Ureter (tissue), 1 donor: ENCODE data around the gene ALAS1. TPM values are rescaled to one million over a fixed set of nuclear protein-coding genes. Genes with fewer than 3 reads are reported as not detected.
"Not testable (repeated sequence)": the region's sequence is repeated elsewhere in the genome, so short reads cannot be mapped to it uniquely, and the experiment has no call there.

Source experiments
- DNase-seq: peaks from one replicate; pipeline ENCODE4 v3.0.0-alpha.2; 2020; ENCODE audit warnings: low spot score
- total RNA-seq: library from RNA; stranded (reverse); gene quantifications from one replicate; pipeline ENCODE4 v1.2.4, GENCODE V29; 2023
- donor health status: DM: yes; HTN: yes; CAD: no.

ALAS1 gene
- 144 TPM for total RNA-seq

GRCh38 chr3:52197842-52198625, at the start of gene ALAS1:
ALAS1 (plus strand) TSS chr3:52198160; CDS start chr3:52199242, 1,082 bp downstream.
- peak; percentile 93 for DNase-seq

- no peak for DNase-seq
These were observed 48.9 kb upstream of the ALAS1 start for GRCh38 chr3:52149021-52149420.

GRCh38 chr3:52149726-52150125, 48.2 kb upstream of the ALAS1 start:
- no peak for DNase-seq

- no peak for DNase-seq
These were observed 47.6 kb upstream of the ALAS1 start for GRCh38 chr3:52150357-52150756.

- no peak for DNase-seq
These were observed 47.1 kb upstream of the ALAS1 start for GRCh38 chr3:52150860-52151259.

- DNase-seq = not testable (repeated sequence)
These were observed 46.0 kb upstream of the ALAS1 start for GRCh38 chr3:52151991-52152390.

GRCh38 chr3:52153389-52154096, 44.4 kb upstream of the ALAS1 start:
- no peak for DNase-seq

GRCh38 chr3:52154135-52155094, 43.5 kb upstream of the ALAS1 start, which contains the start of gene POC1A:
POC1A (minus strand) TSS chr3:52154423; CDS start chr3:52154372, 51 bp downstream.
- peak; percentile 97 for DNase-seq

GRCh38 chr3:52155912-52156311, 42.0 kb upstream of the ALAS1 start:
- no peak for DNase-seq

- no peak for DNase-seq
These were observed 38.5 kb upstream of the ALAS1 start for GRCh38 chr3:52159503-52159902.

GRCh38 chr3:52162250-52162872, 35.6 kb upstream of the ALAS1 start:
- DNase-seq = no peak

GRCh38 chr3:52167240-52167639, 30.7 kb upstream of the ALAS1 start:
- DNase-seq = no peak

GRCh38 chr3:52170217-52170616, 27.7 kb upstream of the ALAS1 start:
- not testable (repeated sequence) for DNase-seq

GRCh38 chr3:52171514-52172261, 26.3 kb upstream of the ALAS1 start:
- no peak for DNase-seq

- no peak for DNase-seq
These were observed 25.6 kb upstream of the ALAS1 start for GRCh38 chr3:52172262-52172757.

GRCh38 chr3:52173101-52173500, 24.9 kb upstream of the ALAS1 start:
- no peak for DNase-seq

- no peak for DNase-seq
These were observed 23.1 kb upstream of the ALAS1 start for GRCh38 chr3:52174896-52175295.

- DNase-seq = no peak
These were observed 22.4 kb upstream of the ALAS1 start for GRCh38 chr3:52175416-52176179.

- no peak for DNase-seq
These were observed 21.7 kb upstream of the ALAS1 start for GRCh38 chr3:52176180-52176752.
